ENCODE data around the gene CACNG4. TPM values are rescaled to one million over a fixed set of nuclear protein-coding genes. Genes with fewer than 3 reads are reported as not detected.

The CACNG4 gene
- total RNA-seq, 1 experiment from 2014 or later = not detected

- H3K9me3 ChIP-seq (ENCODE audit: control insufficient read depth in 1 of 2, insufficient read depth in 1 of 2, low read depth in 1 of 2, low read length in 2 of 2) = no peaks in the 10 kb centered on the region
- peaks cover 4% of the 10 kb centered on the region; the same call in 1 of the 2 replicates for H3K27me3 ChIP-seq (ENCODE audit: insufficient read depth, low read length)
- no peak for ATAC-seq
- no peaks in the 10 kb centered on the region for H4K20me1 ChIP-seq (ENCODE audit: insufficient read depth)
- H3K4me2 ChIP-seq (ENCODE audit: low read length) = no peak overlapping the region
- intact Hi-C loops (cut with micrococcal nuclease) = no loop called here
- H3K36me3 ChIP-seq (ENCODE audit: control insufficient read depth in 1 of 2, insufficient read depth in 2 of 2, low read length in 2 of 2) = no peaks in the 10 kb centered on the region
- ChIA-PET CTCF (no interaction called here), RAD21 (ENCODE audit: low non-redundant PET in 1 of 2, low total read pairs in 2 of 2, uncharacterized antibody in 2 of 2, unreplicated experiment in 2 of 2) (no interaction called here), POLR2A (no interaction called here)
- DNase-seq (ENCODE audit: low read depth, low spot score) = no peak
- no peak overlapping the region for H2AFZ ChIP-seq (ENCODE audit: low read depth, low read length, poor library complexity, severe bottlenecking)
- H3K27ac ChIP-seq (ENCODE audit: low read depth, low read length) = no peak overlapping the region
- H3K79me2 ChIP-seq (ENCODE audit: insufficient read depth, low read length) = no peaks in the 10 kb centered on the region
- TF ChIP-seq CTCF (IDR thresholded peaks at IDR 0.05 in 2 of 3, conservative IDR thresholded peaks at IDR 0.05 in 1 of 3; ENCODE audit: borderline replicate concordance in 1 of 3, insufficient read depth in 1 of 3, low read depth in 2 of 3, low read length in 2 of 3) (no peak), FOSL1 (IDR thresholded peaks at IDR 0.05; ENCODE audit: low read depth) (no peak), POLR2AphosphoS5 (IDR thresholded peaks at IDR 0.05; ENCODE audit: low read depth, low read length) (no peak), YY1 (IDR thresholded peaks at IDR 0.05; ENCODE audit: extremely low read depth, insufficient replicate concordance, low read depth, low read length) (no peak), REST (IDR thresholded peaks at IDR 0.05; ENCODE audit: low read depth) (no peak), ELF1 (IDR thresholded peaks at IDR 0.05; ENCODE audit: borderline replicate concordance, low read depth) (no peak), ZNF274 (IDR thresholded peaks at IDR 0.05; ENCODE audit: low read depth, low read length) (no peak), EZH2phosphoT487 (IDR thresholded peaks at IDR 0.05; ENCODE audit: borderline replicate concordance) (no peak), SP1 (IDR thresholded peaks at IDR 0.05; ENCODE audit: low read depth) (no peak)
- H3K9me2 ChIP-seq (ENCODE audit: insufficient read depth) = no peaks in the 10 kb centered on the region
- H3K4me1 ChIP-seq (ENCODE audit: control insufficient read depth in 1 of 2, insufficient read depth in 2 of 2, low read length in 2 of 2) = no peaks in the 10 kb centered on the region
- BruUV-seq (replicated peaks) = no TSS peak
- no peak overlapping the region for H3K4me3 ChIP-seq (replicated peaks in 1 of 2; ENCODE audit: low read depth in 1 of 2, low read length in 2 of 2)
- no peak overlapping the region for H3K9ac ChIP-seq (ENCODE audit: low read length)
Observed at GRCh38 chr17:67004181-67004580, 39.7 kb downstream of the CACNG4 start.

All from HCT116 (cell line).